Measurements from ENCODE around the gene SSBP2. TPM values are rescaled to one million over a fixed set of nuclear protein-coding genes. Genes with fewer than 3 reads are reported as not detected.

Gene SSBP2
- total RNA-seq, 1 donor from 2014 or later, result 149 TPM

DNA sequence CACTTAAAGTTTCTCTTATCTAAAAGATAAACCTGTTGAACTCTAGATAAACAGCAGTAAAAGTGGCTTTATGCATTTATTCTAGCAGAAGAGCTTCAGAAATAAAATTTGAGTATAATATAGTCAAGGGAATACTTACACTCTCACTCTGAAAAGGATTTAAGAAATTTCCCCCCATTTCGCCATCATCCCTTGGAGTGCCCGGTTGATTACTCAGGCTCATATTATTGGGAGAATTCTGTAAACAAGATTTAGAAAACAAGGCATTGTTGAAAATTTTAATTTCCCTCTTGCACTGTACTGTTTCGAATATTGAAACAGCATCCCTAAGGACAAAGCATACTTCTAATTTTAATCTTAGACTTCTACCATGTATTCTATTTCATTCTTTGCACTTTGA, 322.5 kb downstream of the SSBP2 start:
- H3K27ac Mint-ChIP-seq (ENCODE audit: unreplicated experiment), result no peak overlapping the region
- TF ChIP-seq, protein P1, sequence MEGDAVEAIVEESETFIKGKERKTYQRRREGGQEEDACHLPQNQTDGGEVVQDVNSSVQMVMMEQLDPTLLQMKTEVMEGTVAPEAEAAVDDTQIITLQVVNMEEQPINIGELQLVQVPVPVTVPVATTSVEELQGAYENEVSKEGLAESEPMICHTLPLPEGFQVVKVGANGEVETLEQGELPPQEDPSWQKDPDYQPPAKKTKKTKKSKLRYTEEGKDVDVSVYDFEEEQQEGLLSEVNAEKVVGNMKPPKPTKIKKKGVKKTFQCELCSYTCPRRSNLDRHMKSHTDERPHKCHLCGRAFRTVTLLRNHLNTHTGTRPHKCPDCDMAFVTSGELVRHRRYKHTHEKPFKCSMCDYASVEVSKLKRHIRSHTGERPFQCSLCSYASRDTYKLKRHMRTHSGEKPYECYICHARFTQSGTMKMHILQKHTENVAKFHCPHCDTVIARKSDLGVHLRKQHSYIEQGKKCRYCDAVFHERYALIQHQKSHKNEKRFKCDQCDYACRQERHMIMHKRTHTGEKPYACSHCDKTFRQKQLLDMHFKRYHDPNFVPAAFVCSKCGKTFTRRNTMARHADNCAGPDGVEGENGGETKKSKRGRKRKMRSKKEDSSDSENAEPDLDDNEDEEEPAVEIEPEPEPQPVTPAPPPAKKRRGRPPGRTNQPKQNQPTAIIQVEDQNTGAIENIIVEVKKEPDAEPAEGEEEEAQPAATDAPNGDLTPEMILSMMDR (IDR thresholded peaks at IDR 0.05; ENCODE audit: unreplicated experiment), result no peak
- H3K9me3 Mint-ChIP-seq (ENCODE audit: unreplicated experiment), result no peaks in the 10 kb centered on the region
- no peak overlapping the region for H3K4me3 Mint-ChIP-seq (ENCODE audit: unreplicated experiment)
- peaks cover 5% of the 10 kb centered on the region for H3K36me3 Mint-ChIP-seq (ENCODE audit: low read depth, unreplicated experiment)
- peaks cover 1% of the 10 kb centered on the region for H3K27me3 Mint-ChIP-seq (ENCODE audit: unreplicated experiment)
- DNase-seq (ENCODE audit: low spot score), result no peak
- H3K4me1 Mint-ChIP-seq (ENCODE audit: unreplicated experiment), result no peaks in the 10 kb centered on the region

DNA sequence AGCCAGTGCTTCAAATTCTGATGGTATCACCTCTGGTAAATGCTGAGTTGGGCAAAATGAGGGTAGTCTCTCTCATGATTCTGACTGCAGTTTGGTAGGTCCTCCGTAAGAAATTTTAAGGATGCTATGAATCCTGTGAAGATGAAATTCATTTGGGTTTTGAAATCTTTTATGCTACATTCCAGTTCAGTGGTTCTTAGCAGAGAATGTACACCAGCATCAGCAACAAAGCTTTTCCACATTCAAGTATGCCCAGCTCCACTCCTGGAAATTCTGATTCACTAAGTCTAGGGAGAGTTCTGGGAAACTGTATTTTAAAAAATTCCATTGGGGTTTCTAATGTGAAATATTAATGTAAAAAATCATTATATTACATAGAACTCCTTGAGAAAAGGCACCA, 323.3 kb downstream of the SSBP2 start:
- no peak overlapping the region for H3K4me3 Mint-ChIP-seq (ENCODE audit: unreplicated experiment)
- H3K27ac Mint-ChIP-seq (ENCODE audit: unreplicated experiment), result no peak overlapping the region
- peaks cover 5% of the 10 kb centered on the region for H3K36me3 Mint-ChIP-seq (ENCODE audit: low read depth, unreplicated experiment)
- TF ChIP-seq, protein P1 (IDR thresholded peaks at IDR 0.05; ENCODE audit: unreplicated experiment), result no peak
- no peaks in the 10 kb centered on the region for H3K4me1 Mint-ChIP-seq (ENCODE audit: unreplicated experiment)
- DNase-seq (ENCODE audit: low spot score), result no peak
- H3K9me3 Mint-ChIP-seq (ENCODE audit: unreplicated experiment), result no peaks in the 10 kb centered on the region
- H3K27me3 Mint-ChIP-seq (ENCODE audit: unreplicated experiment), result peaks cover 1% of the 10 kb centered on the region

DNA sequence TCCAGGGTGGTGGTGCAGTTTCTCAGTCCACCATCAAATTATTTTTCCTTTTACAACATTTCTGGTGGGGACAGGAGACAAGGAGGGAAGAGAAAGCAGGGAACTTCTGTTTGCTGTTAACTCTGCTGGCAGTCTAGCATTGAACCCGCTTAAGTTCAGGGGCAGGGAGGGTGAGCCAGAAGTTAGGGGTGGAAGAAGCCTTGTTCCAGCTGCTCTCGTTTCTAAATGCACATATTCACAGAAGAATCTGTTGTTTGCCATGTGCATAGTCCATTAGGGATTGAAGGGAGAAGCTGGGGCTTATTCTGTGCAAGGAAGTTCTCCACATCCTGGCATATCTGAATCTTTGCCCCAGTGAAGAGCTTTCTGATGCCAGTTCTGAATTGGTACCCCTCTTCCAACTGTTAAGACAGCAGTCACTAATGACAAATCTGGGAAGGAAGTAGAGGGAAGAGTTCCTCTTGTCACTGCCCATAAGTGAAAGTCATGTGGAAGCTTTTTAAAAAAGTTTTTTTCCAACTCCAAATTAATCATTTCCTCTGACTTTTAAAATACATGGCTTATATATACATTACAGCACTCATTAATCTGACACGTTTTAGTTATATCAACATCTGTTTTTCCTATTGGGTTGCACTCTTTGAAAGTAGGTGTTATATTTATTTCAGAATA, 324.4 kb downstream of the SSBP2 start:
- no peak for DNase-seq (ENCODE audit: low spot score)
- no peak overlapping the region for H3K27ac Mint-ChIP-seq (ENCODE audit: unreplicated experiment)
- TF ChIP-seq, protein P1 (IDR thresholded peaks at IDR 0.05; ENCODE audit: unreplicated experiment), result no peak

DNA sequence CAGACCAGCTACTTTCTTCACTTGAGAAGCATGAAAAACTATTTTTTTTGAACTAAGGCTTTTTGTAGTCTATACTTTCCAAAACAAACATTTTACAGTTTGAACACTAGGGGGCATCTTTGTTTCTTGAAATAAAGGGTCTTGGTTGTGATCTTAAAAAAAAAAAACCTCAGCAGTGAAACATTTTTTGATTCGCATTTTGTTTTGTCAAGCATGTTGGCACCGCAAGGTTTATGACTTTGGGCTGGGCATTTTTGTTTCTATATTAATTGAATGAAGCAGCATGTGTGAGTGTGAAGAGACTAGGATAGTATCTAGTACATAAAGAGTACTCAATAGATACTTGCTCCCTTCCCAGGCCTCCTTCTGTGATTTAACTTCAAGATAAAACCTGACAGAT, 325.3 kb downstream of the SSBP2 start:
- no peaks in the 10 kb centered on the region for H3K4me1 Mint-ChIP-seq (ENCODE audit: unreplicated experiment)
- TF ChIP-seq, protein P1 (IDR thresholded peaks at IDR 0.05; ENCODE audit: unreplicated experiment), result peak; percentile 93
- H3K27me3 Mint-ChIP-seq (ENCODE audit: unreplicated experiment), result no peaks in the 10 kb centered on the region
- H3K4me3 Mint-ChIP-seq (ENCODE audit: unreplicated experiment), result no peak overlapping the region
- H3K36me3 Mint-ChIP-seq (ENCODE audit: low read depth, unreplicated experiment), result peaks cover 2% of the 10 kb centered on the region
- H3K9me3 Mint-ChIP-seq (ENCODE audit: unreplicated experiment), result no peaks in the 10 kb centered on the region
- DNase-seq (ENCODE audit: low spot score), result no peak
- H3K27ac Mint-ChIP-seq (ENCODE audit: unreplicated experiment), result no peak overlapping the region

More for the DNA sequence above, 324.4 kb downstream of the SSBP2 start:
- H3K36me3 Mint-ChIP-seq (ENCODE audit: low read depth, unreplicated experiment), result no peaks in the 10 kb centered on the region
- H3K4me3 Mint-ChIP-seq (ENCODE audit: unreplicated experiment), result no peak overlapping the region
- H3K27me3 Mint-ChIP-seq (ENCODE audit: unreplicated experiment), result no peaks in the 10 kb centered on the region
- H3K9me3 Mint-ChIP-seq (ENCODE audit: unreplicated experiment), result no peaks in the 10 kb centered on the region
- no peaks in the 10 kb centered on the region for H3K4me1 Mint-ChIP-seq (ENCODE audit: unreplicated experiment)

DNA sequence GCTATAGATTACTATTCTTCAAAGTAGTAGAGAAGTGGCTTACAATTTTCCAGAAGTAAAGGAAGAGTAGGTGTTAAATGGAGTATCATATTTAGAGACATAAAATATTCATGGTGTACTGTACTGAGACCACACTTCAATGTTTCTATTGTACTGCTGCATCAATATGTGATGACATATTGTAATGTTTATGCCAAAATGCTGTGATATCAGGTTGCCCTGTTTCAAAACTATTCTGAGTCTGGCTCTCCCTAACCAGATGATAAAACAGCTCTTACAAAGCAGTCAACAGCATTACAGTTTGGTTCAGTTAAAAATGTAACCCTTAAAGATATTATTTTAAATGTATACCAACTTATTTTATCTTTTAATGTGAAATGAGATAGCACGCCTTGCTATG, 326.2 kb downstream of the SSBP2 start:
- Mint-ChIP-seq H3K4me3 (ENCODE audit: unreplicated experiment) (no peak overlapping the region), H3K36me3 (ENCODE audit: low read depth, unreplicated experiment) (peaks cover 7% of the 10 kb centered on the region), H3K9me3 (ENCODE audit: unreplicated experiment) (no peaks in the 10 kb centered on the region), H3K27me3 (ENCODE audit: unreplicated experiment) (no peaks in the 10 kb centered on the region), H3K4me1 (ENCODE audit: unreplicated experiment) (no peaks in the 10 kb centered on the region), H3K27ac (ENCODE audit: unreplicated experiment) (no peak overlapping the region)
- DNase-seq (ENCODE audit: low spot score), result no peak
- TF ChIP-seq, protein P1 (IDR thresholded peaks at IDR 0.05; ENCODE audit: unreplicated experiment), result no peak

Data from endothelial cell (in vitro differentiated cells).